GM23338 (cell line): ENCODE results near the gene EXD3. TPM values are rescaled to one million over a fixed set of nuclear protein-coding genes. Genes with fewer than 3 reads are reported as not detected.

Experiments
- ATAC-seq: fragments of 200-7000 bp; cut with Tn5 transposase; 3 replicates; pipeline ENCODE4 v1.9.1; 2020
- DNase-seq: peaks from one replicate; pipeline ENCODE4 v3.0.0-alpha.2; 2015; ENCODE audit warnings: low spot score
- H2AFZ ChIP-seq: fragments of 200-600 bp; sonication (generic); 2 replicates; pipeline ENCODE4 v1.8.0; 2016; ENCODE audit warnings: antibody characterized with exemption, mild to moderate bottlenecking, moderate library complexity
- H3F3A ChIP-seq: fragments of 200-600 bp; sonication (generic); replicated peaks from 2 replicates; pipeline ENCODE4 v1.8.0; 2017; ENCODE audit warnings: antibody characterized with exemption, mixed run types, low read depth
- H3K27ac ChIP-seq: fragments of 200-600 bp; sonication (generic); 2 replicates; pipeline ENCODE4 v1.6.1; 2016; ENCODE audit warnings: low read depth
- H3K27me3 ChIP-seq: fragments of 200-600 bp; sonication (generic); 2 replicates; pipeline ENCODE4 v1.8.0; 2016; ENCODE audit warnings: mild to moderate bottlenecking, mixed run types, moderate library complexity; ENCODE audit not compliant: insufficient read depth
- H3K36me3 ChIP-seq: fragments of 200-600 bp; sonication (generic); 2 replicates; pipeline ENCODE4 v1.8.0; 2016; ENCODE audit warnings: mild to moderate bottlenecking; ENCODE audit not compliant: insufficient read depth
- H3K4me1 ChIP-seq: fragments of 200-600 bp; sonication (generic); 2 replicates; pipeline ENCODE4 v1.8.0; 2016; ENCODE audit warnings: mild to moderate bottlenecking, moderate library complexity; ENCODE audit not compliant: insufficient read depth
- H3K4me2 ChIP-seq: fragments of 200-600 bp; sonication (generic); 2 replicates; pipeline ENCODE4 v1.7.1; 2017; ENCODE audit warnings: mixed run types
- H3K4me3 ChIP-seq: fragments of 200-600 bp; sonication (generic); 2 replicates; pipeline ENCODE4 v1.6.1; 2016; ENCODE audit warnings: mixed run types
- H3K79me2 ChIP-seq: fragments of 200-600 bp; sonication (generic); replicated peaks from 2 replicates; pipeline ENCODE4 v1.8.0; 2017; ENCODE audit warnings: mild to moderate bottlenecking; ENCODE audit not compliant: insufficient read depth
- H3K9me2 ChIP-seq: fragments of 200-600 bp; sonication (generic); 2 replicates; pipeline ENCODE4 v1.8.0; 2017; ENCODE audit not compliant: insufficient read depth
- H4K20me1 ChIP-seq: fragments of 200-600 bp; sonication (generic); replicated peaks from 2 replicates; pipeline ENCODE4 v1.8.0; 2017; ENCODE audit warnings: mild to moderate bottlenecking; ENCODE audit not compliant: insufficient read depth
- H3K27ac Mint-ChIP-seq: 2 replicates; pipeline ENCODE4 v1.8.0; 2020; ENCODE audit warnings: inconsistent platforms, mild to moderate bottlenecking, moderate library complexity, mixed read lengths
- H3K27me3 Mint-ChIP-seq: 3 replicates; pipeline ENCODE4 v1.8.0; 2022; ENCODE audit warnings: low read depth, mild to moderate bottlenecking, moderate library complexity, mixed read lengths, inconsistent platforms; ENCODE audit not compliant: insufficient read depth, poor library complexity
- H3K36me3 Mint-ChIP-seq: 3 replicates; pipeline ENCODE4 v1.8.0; 2021; ENCODE audit warnings: low read depth, mild to moderate bottlenecking, inconsistent platforms, moderate library complexity, mixed read lengths
- H3K4me1 Mint-ChIP-seq: 3 replicates; pipeline ENCODE4 v1.8.0; 2020; ENCODE audit warnings: mild to moderate bottlenecking, inconsistent platforms, mixed read lengths
- H3K4me3 Mint-ChIP-seq: 3 replicates; pipeline ENCODE4 v1.8.0; 2021; ENCODE audit warnings: moderate library complexity, mild to moderate bottlenecking, inconsistent platforms, mixed read lengths
- H3K9me3 Mint-ChIP-seq: 3 replicates; pipeline ENCODE4 v1.8.0; 2020; ENCODE audit warnings: moderate library complexity, mild to moderate bottlenecking, inconsistent platforms, mixed read lengths
- CREB1 ChIP-seq: fragments of 250-450 bp; sonication (Bioruptor Pico); IDR thresholded peaks from 2 replicates; pipeline ENCODE4 v1.5.0; 2020; ENCODE audit warnings: low read depth, mild to moderate bottlenecking, moderate library complexity
- CTCF ChIP-seq, 2 experiments: fragments of 200-600 bp in 1 of 2; sonication (generic) in 1 of 2; conservative IDR thresholded peaks; 2 replicates each; pipeline versions ENCODE4 v1.5.1 to v1.6.1; 2016 to 2017; ENCODE audit warnings: antibody characterized with exemption in 2 of 2, low read depth in 2 of 2, mild to moderate bottlenecking in 2 of 2, moderate library complexity in 1 of 2
- EZH2 ChIP-seq: fragments of 200-600 bp; sonication (generic); IDR thresholded peaks from one replicate; pipeline ENCODE4 v1.8.0; 2017; ENCODE audit warnings: antibody characterized with exemption, mild to moderate bottlenecking, low read depth; ENCODE audit not compliant: unreplicated experiment
- EZH2phosphoT487 ChIP-seq: fragments of 200-600 bp; sonication (generic); IDR thresholded peaks from one replicate; pipeline ENCODE4 v1.8.1; 2018; ENCODE audit warnings: antibody characterized with exemption; ENCODE audit not compliant: unreplicated experiment
- JUNB ChIP-seq: IDR thresholded peaks from one replicate; pipeline ENCODE4 v1.6.1; 2016; ENCODE audit warnings: antibody characterized with exemption; ENCODE audit not compliant: unreplicated experiment
- NANOG ChIP-seq: IDR thresholded peaks from 2 replicates; pipeline ENCODE4 v1.6.1; 2016; ENCODE audit warnings: antibody characterized with exemption, borderline replicate concordance
- POLR2AphosphoS5 ChIP-seq: IDR thresholded peaks from 2 replicates; pipeline ENCODE4 v1.6.1; 2016; ENCODE audit warnings: antibody characterized with exemption, low read depth
- STAT1 ChIP-seq: IDR thresholded peaks from one replicate; pipeline ENCODE4 v1.6.1; 2016; ENCODE audit warnings: antibody characterized with exemption; ENCODE audit not compliant: unreplicated experiment
- ZNF114 ChIP-seq: fragments of 250-450 bp; sonication (Bioruptor Pico); IDR thresholded peaks from 2 replicates; pipeline ENCODE4 v1.5.0; 2020; ENCODE audit warnings: mild to moderate bottlenecking, moderate library complexity
- ZNF331 ChIP-seq: fragments of 250-450 bp; sonication (Bioruptor Pico); IDR thresholded peaks from 2 replicates; pipeline ENCODE4 v1.5.0; 2020; ENCODE audit warnings: low read depth, mild to moderate bottlenecking, moderate library complexity
- ZNF462 ChIP-seq: fragments of 250-450 bp; sonication (Bioruptor Pico); IDR thresholded peaks from 2 replicates; pipeline ENCODE4 v1.5.0; 2020; ENCODE audit warnings: mild to moderate bottlenecking, moderate library complexity
- polyA plus RNA-seq: library from polyadenylated mRNA; unstranded; fragments of >200 nt; fragmentation: Nextera tagmentation; extraction: Ambion mirVana; gene quantifications from 2 replicates; pipeline ENCODE4 v1.2.1, GENCODE V29; 2016
- total RNA-seq: library from RNA; depleted of rRNA; stranded (reverse); fragments of >200 nt; shearing (Covaris generic); gene quantifications from 2 replicates; pipeline ENCODE4 v1.2.3, GENCODE V29; 2014
- TF ChIP-seq, protein P1 (sequence below): IDR thresholded peaks from 2 replicates; pipeline ENCODE4 v1.6.1; 2016; ENCODE audit warnings: antibody characterized with exemption
- TF ChIP-seq, protein P2 (sequence below): IDR thresholded peaks from one replicate; pipeline ENCODE4 v1.6.1; 2018; ENCODE audit warnings: antibody characterized with exemption; ENCODE audit not compliant: unreplicated experiment

Gene EXD3
- total and polyA plus RNA-seq, 2 experiments from 2014 or later, result 3.6 to 9.7 TPM

- Mint-ChIP-seq H3K4me3 (no peak overlapping the region), H3K27me3 (peaks cover 8% of the 10 kb centered on the region), H3K4me1 (peaks cover 17% of the 10 kb centered on the region), H3K27ac (no peak overlapping the region), H3K36me3 (no peaks in the 10 kb centered on the region), H3K9me3 (no peaks in the 10 kb centered on the region)
- Histone ChIP-seq H3K27ac (no peak overlapping the region), H3K9me2 (no peaks in the 10 kb centered on the region), H2AFZ (no peak overlapping the region), H3K27me3 (no peaks in the 10 kb centered on the region), H3K79me2 (no peaks in the 10 kb centered on the region), H3K4me3 (no peak overlapping the region), H3F3A (no peaks in the 10 kb centered on the region), H3K36me3 (no peaks in the 10 kb centered on the region), H3K4me2 (no peak overlapping the region), H3K4me1 (peaks cover 13% of the 10 kb centered on the region; the same call in 1 of the 2 replicates), H4K20me1 (no peaks in the 10 kb centered on the region)
- TF ChIP-seq POLR2AphosphoS5, result no peak
- TF ChIP-seq CREB1, result no peak
- TF ChIP-seq, protein P1, sequence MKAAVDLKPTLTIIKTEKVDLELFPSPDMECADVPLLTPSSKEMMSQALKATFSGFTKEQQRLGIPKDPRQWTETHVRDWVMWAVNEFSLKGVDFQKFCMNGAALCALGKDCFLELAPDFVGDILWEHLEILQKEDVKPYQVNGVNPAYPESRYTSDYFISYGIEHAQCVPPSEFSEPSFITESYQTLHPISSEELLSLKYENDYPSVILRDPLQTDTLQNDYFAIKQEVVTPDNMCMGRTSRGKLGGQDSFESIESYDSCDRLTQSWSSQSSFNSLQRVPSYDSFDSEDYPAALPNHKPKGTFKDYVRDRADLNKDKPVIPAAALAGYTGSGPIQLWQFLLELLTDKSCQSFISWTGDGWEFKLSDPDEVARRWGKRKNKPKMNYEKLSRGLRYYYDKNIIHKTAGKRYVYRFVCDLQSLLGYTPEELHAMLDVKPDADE, result no peak
- TF ChIP-seq NANOG, result no peak
- TF ChIP-seq STAT1, result no peak
- no peak for TF ChIP-seq CTCF (conservative IDR thresholded peaks at IDR 0.05; ENCODE audit: low read depth in 2 of 2)
- no peak for TF ChIP-seq EZH2
- TF ChIP-seq ZNF331 (CRISPR knock-in tag), result no peak
- no peak for TF ChIP-seq JUNB
- TF ChIP-seq, protein P2, sequence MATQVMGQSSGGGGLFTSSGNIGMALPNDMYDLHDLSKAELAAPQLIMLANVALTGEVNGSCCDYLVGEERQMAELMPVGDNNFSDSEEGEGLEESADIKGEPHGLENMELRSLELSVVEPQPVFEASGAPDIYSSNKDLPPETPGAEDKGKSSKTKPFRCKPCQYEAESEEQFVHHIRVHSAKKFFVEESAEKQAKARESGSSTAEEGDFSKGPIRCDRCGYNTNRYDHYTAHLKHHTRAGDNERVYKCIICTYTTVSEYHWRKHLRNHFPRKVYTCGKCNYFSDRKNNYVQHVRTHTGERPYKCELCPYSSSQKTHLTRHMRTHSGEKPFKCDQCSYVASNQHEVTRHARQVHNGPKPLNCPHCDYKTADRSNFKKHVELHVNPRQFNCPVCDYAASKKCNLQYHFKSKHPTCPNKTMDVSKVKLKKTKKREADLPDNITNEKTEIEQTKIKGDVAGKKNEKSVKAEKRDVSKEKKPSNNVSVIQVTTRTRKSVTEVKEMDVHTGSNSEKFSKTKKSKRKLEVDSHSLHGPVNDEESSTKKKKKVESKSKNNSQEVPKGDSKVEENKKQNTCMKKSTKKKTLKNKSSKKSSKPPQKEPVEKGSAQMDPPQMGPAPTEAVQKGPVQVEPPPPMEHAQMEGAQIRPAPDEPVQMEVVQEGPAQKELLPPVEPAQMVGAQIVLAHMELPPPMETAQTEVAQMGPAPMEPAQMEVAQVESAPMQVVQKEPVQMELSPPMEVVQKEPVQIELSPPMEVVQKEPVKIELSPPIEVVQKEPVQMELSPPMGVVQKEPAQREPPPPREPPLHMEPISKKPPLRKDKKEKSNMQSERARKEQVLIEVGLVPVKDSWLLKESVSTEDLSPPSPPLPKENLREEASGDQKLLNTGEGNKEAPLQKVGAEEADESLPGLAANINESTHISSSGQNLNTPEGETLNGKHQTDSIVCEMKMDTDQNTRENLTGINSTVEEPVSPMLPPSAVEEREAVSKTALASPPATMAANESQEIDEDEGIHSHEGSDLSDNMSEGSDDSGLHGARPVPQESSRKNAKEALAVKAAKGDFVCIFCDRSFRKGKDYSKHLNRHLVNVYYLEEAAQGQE, result no peak
- TF ChIP-seq ZNF114, result no peak
- TF ChIP-seq ZNF462 (CRISPR knock-in tag), result no peak
- no peak for TF ChIP-seq EZH2phosphoT487
- DNase-seq, result no peak
- ATAC-seq, result no peak
Observed at GRCh38 chr9:137309368-137310188, 113.4 kb downstream of the EXD3 start.
